K562 (cell line): Measurements from ENCODE around the gene CYP2D6. TPM values are rescaled to one million over a fixed set of nuclear protein-coding genes. Genes with fewer than 3 reads are reported as not detected.
A peak's percentile ranks its signal among the peaks of the same experiment; 100 is the strongest.
"Not testable (repeated sequence)": the region's sequence is repeated elsewhere in the genome, so short reads cannot be mapped to it uniquely, and the experiment has no call there.

Source experiments
- ATAC-seq: fragments of 200-7000 bp; cut with Tn5 transposase; 3 replicates; pipeline ENCODE4 v1.9.1; 2020; ENCODE audit warnings: moderate library complexity
- Bru-seq: library from RNA; stranded (reverse); fragments of 400-500 nt; gene quantifications from one replicate; lab custom pipeline; 2021; lab: Mats Ljungman, UMichigan
- BruChase-seq, 2 experiments: library from RNA; stranded (reverse); fragments of 400-500 nt; gene quantifications; one replicate each; lab custom pipeline; 2021; lab: Mats Ljungman, UMichigan
- BruUV-seq: library from RNA; stranded (reverse); fragments of 400-500 nt; replicated peaks from 2 replicates; lab custom pipeline; 2021; lab: Mats Ljungman, UMichigan
- CTCF ChIA-PET: fragments of 300-600 bp; formaldehyde crosslinking; extraction: SDS; loops from one replicate; lab custom pipeline; 2021; ENCODE audit warnings: low intra/inter-chr PET ratio; lab: Yijun Ruan, JAX
- POLR2A ChIA-PET: fragments of 300-600, 350-650 bp; sonication (Branson Sonifier 250); formaldehyde crosslinking; extraction: SDS; loops from one replicate; lab custom pipeline; 2021; ENCODE audit warnings: antibody characterized with exemption, inconsistent platforms; lab: Yijun Ruan, JAX
- DNase-seq, 4 experiments: peaks; one replicate each; pipeline versions ENCODE4 v3.0.0 to v3.0.0-alpha.2; 2011 to 2018; ENCODE audit warnings: low spot score in 3 of 4, mixed read lengths in 3 of 4; ENCODE audit errors: extremely low read depth in 1 of 4
- FAIRE-seq: peaks from 2 replicates; lab custom pipeline; 2011; peaks lifted over from hg19 to GRCh38; lab: Jason Lieb, UNC
- H2AFZ ChIP-seq: 2 replicates; pipeline ENCODE4 v1.6.0; 2011; ENCODE audit warnings: low read depth, low read length, control low read depth, inconsistent platforms
- H3K27ac ChIP-seq: fragments of 200-600 bp; 3 replicates; pipeline ENCODE4 v1.8.0; 2011; ENCODE audit warnings: low read depth, mild to moderate bottlenecking, control low read depth, inconsistent platforms, low read length, moderate library complexity, mixed read lengths; ENCODE audit errors: extremely low read depth
- H3K27me3 ChIP-seq, 2 experiments: fragments of 300-600 bp in 1 of 2; 2 replicates in 1 of 2; 3 replicates in 1 of 2; pipeline versions ENCODE4 v1.6.0 to v1.8.0; 2011; ENCODE audit warnings: inconsistent platforms in 2 of 2, low read length in 2 of 2, mild to moderate bottlenecking in 1 of 2, mixed read lengths in 1 of 2, moderate library complexity in 1 of 2; ENCODE audit not compliant: control insufficient read depth in 2 of 2, insufficient read depth in 2 of 2
- H3K36me3 ChIP-seq: fragments of 300-600 bp; 3 replicates; pipeline ENCODE4 v1.8.0; 2011; ENCODE audit warnings: mild to moderate bottlenecking, low read length, inconsistent platforms; ENCODE audit not compliant: control insufficient read depth, insufficient read depth
- H3K4me1 ChIP-seq, 2 experiments: fragments of 200-600 bp in 1 of 2; replicated peaks in 1 of 2; 2 replicates in 1 of 2; 3 replicates in 1 of 2; pipeline versions ENCODE4 v1.5.1 to v1.8.0; 2011; ENCODE audit warnings: inconsistent platforms in 2 of 2, low read length in 2 of 2, mild to moderate bottlenecking in 1 of 2, mixed read lengths in 1 of 2, moderate library complexity in 1 of 2; ENCODE audit not compliant: control insufficient read depth in 2 of 2, insufficient read depth in 2 of 2
- H3K4me2 ChIP-seq: 2 replicates; pipeline ENCODE4 v1.6.1; 2011; ENCODE audit warnings: low read length, control low read depth, inconsistent platforms, mixed read lengths; ENCODE audit not compliant: insufficient read depth
- H3K4me3 ChIP-seq: fragments of 200-600 bp; sonication (generic), shearing (Covaris generic); 2 replicates; pipeline ENCODE4 v1.5.1; 2016; ENCODE audit warnings: control low read depth, inconsistent platforms
- H3K79me2 ChIP-seq: fragments of 200-600 bp; 3 replicates; pipeline ENCODE4 v1.8.0; 2011; ENCODE audit warnings: low read length, inconsistent platforms; ENCODE audit not compliant: control insufficient read depth, insufficient read depth
- H3K9ac ChIP-seq, 2 experiments: 2 replicates each; pipeline versions ENCODE4 v1.6.0 to v1.6.1; 2011; ENCODE audit warnings: low read depth in 2 of 2, low read length in 2 of 2, control low read depth in 1 of 2, inconsistent platforms in 1 of 2, mild to moderate bottlenecking in 1 of 2, mixed read lengths in 1 of 2; ENCODE audit not compliant: insufficient read depth in 1 of 2
- H3K9me1 ChIP-seq: one replicate; pipeline ENCODE4 v1.6.0; 2011; ENCODE audit warnings: inconsistent platforms, mild to moderate bottlenecking, low read length, moderate library complexity; ENCODE audit not compliant: control insufficient read depth, insufficient read depth
- H3K9me3 ChIP-seq: replicated peaks from 2 replicates; pipeline ENCODE4 v1.5.1; 2011; ENCODE audit warnings: low read depth, low read length, inconsistent platforms; ENCODE audit not compliant: control insufficient read depth, insufficient read depth
- H4K20me1 ChIP-seq: replicated peaks from 2 replicates; pipeline ENCODE4 v1.6.1; 2011; ENCODE audit warnings: low read length, inconsistent platforms, mixed read lengths; ENCODE audit not compliant: control insufficient read depth, insufficient read depth
- POLR2G ChIP-seq: fragments of 200-400 bp; formaldehyde crosslinking; IDR thresholded peaks from 2 replicates; pipeline ENCODE4 v1.6.1; 2017; ENCODE audit warnings: low read depth, mild to moderate bottlenecking, antibody characterized with exemption, low read length, moderate library complexity
- WGBS: fragments of 100-300 bp; shearing (Covaris generic); methylation state at CpG from one replicate; pipeline ENCODE4 v1.1.6; 2016; ENCODE audit warnings: low coverage, mixed read lengths; ENCODE audit not compliant: insufficient coverage; ENCODE audit errors: missing lambda C conversion rate; 5-methylcytosine and 5-hydroxymethylcytosine counted together
- in situ Hi-C: fragments of 300-500 bp; cut with MboI; formaldehyde crosslinking; loops from 4 replicates; pipeline ENCODE4 v1.15.0; 2018; ENCODE audit warnings: inconsistent platforms, mixed read lengths
- intact Hi-C: fragments of 100-400 bp; cut with micrococcal nuclease; formaldehyde crosslinking; loops from 2 replicates; pipeline ENCODE4 v1.14.2; 2022
- long read RNA-seq, 3 experiments: library from polyadenylated mRNA in 2 of 3; library from RNA in 1 of 3; unstranded in 2 of 3; stranded (forward) in 1 of 3; transcript quantifications; one replicate each; pipeline ENCODE4 v2.0.0, GENCODE V29; 2019 to 2022
- polyA minus RNA-seq, 3 experiments: library from RNA; depleted of rRNA, polyadenylated mRNA; stranded (reverse); fragments of >200 nt; gene quantifications; 2 replicates each; pipeline ENCODE4 v1.2.3, GENCODE V29; 2011
- polyA plus RNA-seq, 8 experiments: library from polyadenylated mRNA; depleted of rRNA in 4 of 8; stranded (reverse) in 5 of 8; unstranded in 3 of 8; fragments of >200 nt; fragmentation: Nextera tagmentation in 2 of 8; fragmentation: Illumina TruSeq in 1 of 8; extraction: Ambion mirVana in 2 of 8; extraction: Trizol in 1 of 8; gene quantifications; 2 replicates each; pipeline versions ENCODE4 v1.2.1 to v1.2.3, GENCODE V29; 2011 to 2014; ENCODE audit warnings: inconsistent platforms in 1 of 8, missing spikeins in 1 of 8
- total RNA-seq, 7 experiments: library from RNA; depleted of rRNA in 6 of 7; stranded (reverse); fragments of >200 nt in 6 of 7; fragmentation: Illumina TruSeq in 2 of 7; extraction: Trizol in 2 of 7; gene quantifications; 2 replicates each; pipeline versions ENCODE4 v1.2.1 to v1.2.3, GENCODE V29; 2011 to 2021; ENCODE audit warnings: low replicate concordance in 1 of 7

CYP2D6 gene
- total RNA-seq (2011; cell fraction: chromatin; rRNA removed; ENCODE audit: low replicate concordance) = 1.4 and 1.6 TPM in 2 replicates
- 0.50 and 0.66 TPM in 2 replicates for total RNA-seq (2011; cell fraction: nucleolus; rRNA removed)
- 1.4 TPM in 2 replicates for total RNA-seq (2011; cell fraction: nucleoplasm; rRNA removed)
- total RNA-seq (2014; rRNA removed) (not detected in 2 replicates), total RNA-seq (2014; rRNA removed; fragmentation: Illumina TruSeq; extraction: Trizol) (0.04 and 0.06 TPM in 2 replicates), total RNA-seq (2015; rRNA removed; fragmentation: Illumina TruSeq; extraction: Trizol) (0.11 TPM in 1 of 2 replicates, not detected in the other), total RNA-seq (2021) (0.18 and 0.20 TPM in 2 replicates), polyA plus RNA-seq (2011; rRNA removed) (0.07 and 0.24 TPM in 2 replicates), polyA plus RNA-seq (2014; fragmentation: Illumina TruSeq; extraction: Trizol) (0.10 TPM in 2 replicates), polyA plus RNA-seq (2014; fragmentation: Nextera tagmentation; extraction: Ambion mirVana) (not detected), polyA plus RNA-seq (2014; rRNA removed) (0.67 TPM in 1 of 2 replicates, not detected in the other), polyA minus RNA-seq (2011; rRNA and poly(A)+ RNA removed) (0.09 and 0.35 TPM in 2 replicates), Bru-seq, nascent RNA (not detected), BruChase-seq, experiment 1, labeled RNA remaining after a 2-hour chase (percentile 4 among the genes with signal in this experiment), BruChase-seq, experiment 2, labeled RNA remaining after a 6-hour chase (not detected)
- 0.04 TPM in 2 replicates for polyA plus RNA-seq (2011; cell fraction: cytosol; rRNA removed)
- polyA plus RNA-seq (2011; cell fraction: nucleus; rRNA removed) = 1.2 and 1.8 TPM in 2 replicates
- 0.30 and 0.71 TPM in 2 replicates for polyA plus RNA-seq (2012)
- polyA minus RNA-seq (2011; cell fraction: cytosol; rRNA and poly(A)+ RNA removed) = not detected in 2 replicates
- polyA minus RNA-seq (2011; cell fraction: nucleus; rRNA and poly(A)+ RNA removed) = 0.22 TPM in 1 of 2 replicates, not detected in the other
- long read RNA-seq, experiment 1 = 0 reads
- long read RNA-seq, experiment 2 = 0 reads
- long read RNA-seq, experiment 3 = 0 reads

DNA sequence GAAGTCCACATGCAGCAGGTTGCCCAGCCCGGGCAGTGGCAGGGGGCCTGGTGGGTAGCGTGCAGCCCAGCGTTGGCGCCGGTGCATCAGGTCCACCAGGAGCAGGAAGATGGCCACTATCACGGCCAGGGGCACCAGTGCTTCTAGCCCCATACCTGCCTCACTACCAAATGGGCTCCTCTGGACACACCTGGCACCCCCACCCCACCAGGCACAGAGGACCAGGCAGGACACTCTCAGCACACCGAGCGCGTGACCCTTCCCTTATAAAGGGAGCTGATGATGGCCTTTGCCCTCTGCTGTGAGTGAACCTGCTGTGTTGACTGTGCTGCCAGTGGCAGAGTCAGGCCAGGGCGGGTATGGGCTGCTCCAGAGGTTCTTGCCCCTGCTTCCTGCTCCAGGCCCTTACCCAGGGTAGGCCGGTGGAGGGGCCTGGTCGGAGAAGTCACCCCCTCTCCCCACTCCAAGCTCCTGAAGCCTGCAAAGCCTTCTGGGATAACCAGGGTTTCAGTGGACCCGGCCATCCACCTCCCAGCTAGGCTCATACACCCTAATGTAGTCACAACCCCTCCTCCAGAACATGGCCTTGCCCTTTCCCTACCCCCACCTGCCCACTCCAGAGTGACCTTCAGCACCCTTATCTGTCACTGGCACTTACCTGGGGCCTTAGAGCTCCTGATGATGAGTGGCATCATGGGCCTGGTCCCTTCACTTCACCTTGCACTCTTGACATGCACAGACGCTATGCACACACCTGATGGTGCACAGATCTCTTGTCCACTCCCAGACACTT, at the start of gene CYP2D6:
CYP2D6 (minus strand) TSS at position 172 of the 793 bp plus-strand sequence; CDS start at position 153, 19 bp downstream.
- DNase-seq, H3K36me3 ChIP-seq, H3K9me1 ChIP-seq: not testable (repeated sequence)
- peaks cover 0 to 16% of the 10 kb centered on the region in 2 experiments; a peak in 2 of 5 replicates for H3K4me1 ChIP-seq
- 0 out of 2 replicates have a peak, but pooled peaks have one; percentile 50 for TF ChIP-seq POLR2G
- TF ChIP-seq, all 486 proteins: peak for 1; not testable (repeated sequence) for 485
- BruUV-seq, H3K9me3 ChIP-seq, H4K20me1 ChIP-seq, H3K4me3 ChIP-seq, H3K4me2 ChIP-seq, in situ Hi-C loops, POLR2A ChIA-PET, H3K27ac ChIP-seq, H2AFZ ChIP-seq, FAIRE-seq, H3K27me3 ChIP-seq, ATAC-seq, intact Hi-C loops, CTCF ChIA-PET, H3K9ac ChIP-seq, H3K79me2 ChIP-seq: not testable (repeated sequence)
- WGBS = 46% methylated on average over 11 of the region's 14 CpGs
